ENCODE measurements around the gene IMPG1. TPM values are rescaled to one million over a fixed set of nuclear protein-coding genes. Genes with fewer than 3 reads are reported as not detected.

IMPG1 gene
- total RNA-seq, 2 experiments from 2014 or later: not detected

DNA sequence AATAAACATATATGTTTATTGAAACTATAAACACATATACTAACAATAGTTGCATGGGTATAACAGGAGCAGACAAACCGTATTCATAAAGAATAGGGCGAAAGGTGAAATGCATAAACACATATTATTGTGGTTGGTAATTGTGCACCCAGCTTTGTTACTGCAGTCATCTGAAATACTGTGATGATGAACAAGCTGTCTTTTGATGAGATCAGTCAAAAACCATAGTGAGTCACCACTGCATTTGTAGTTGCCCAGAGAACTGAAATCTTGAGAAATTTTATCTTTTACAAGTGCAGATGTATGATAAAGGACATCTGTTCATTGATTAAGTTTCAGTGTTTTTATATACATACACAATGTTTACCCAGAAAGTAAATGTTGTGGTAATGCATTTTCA lies 189.7 kb downstream of the IMPG1 start:
- Mint-ChIP-seq H3K27me3 (no peaks in the 10 kb centered on the region), H3K4me1 (no peaks in the 10 kb centered on the region), H3K9me3 (no peaks in the 10 kb centered on the region), H3K36me3 (no peaks in the 10 kb centered on the region), H3K4me3 (no peak overlapping the region), H3K27ac (no peak overlapping the region)
- DNase-seq: no peak

DNA sequence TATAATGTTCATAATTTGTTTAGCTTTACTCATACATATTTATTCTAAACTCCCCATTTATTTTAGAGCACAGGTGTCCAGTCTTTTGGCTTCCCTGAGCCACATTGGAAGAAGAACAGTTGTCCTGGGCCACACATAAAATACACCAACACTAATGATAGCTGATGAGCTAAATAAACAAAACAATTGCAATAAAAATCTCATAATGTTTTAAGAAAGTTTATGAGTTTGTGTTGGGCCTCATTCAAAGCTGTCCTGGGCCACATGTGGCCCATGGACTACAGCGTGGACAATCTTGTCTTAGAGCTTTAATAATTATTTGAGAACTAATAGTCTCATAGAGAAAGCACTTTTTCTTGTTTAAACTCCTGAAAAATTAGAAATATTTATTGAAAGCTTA lies 192.2 kb downstream of the IMPG1 start:
- no peaks in the 10 kb centered on the region for H3K4me1 Mint-ChIP-seq
- H3K4me3 Mint-ChIP-seq: no peak overlapping the region
- peaks cover 3% of the 10 kb centered on the region for H3K27me3 Mint-ChIP-seq
- H3K36me3 Mint-ChIP-seq: no peaks in the 10 kb centered on the region
- no peak for DNase-seq
- no peaks in the 10 kb centered on the region for H3K9me3 Mint-ChIP-seq
- no peak overlapping the region for H3K27ac Mint-ChIP-seq

- Mint-ChIP-seq H3K27me3 (peaks cover 3% of the 10 kb centered on the region), H3K36me3 (no peaks in the 10 kb centered on the region), H3K9me3 (no peaks in the 10 kb centered on the region), H3K4me3 (no peak overlapping the region), H3K27ac (no peak overlapping the region), H3K4me1 (no peaks in the 10 kb centered on the region)
- DNase-seq: no peak
Observed at GRCh38 chr6:75876152-75876551, 196.3 kb downstream of the IMPG1 start.

DNA sequence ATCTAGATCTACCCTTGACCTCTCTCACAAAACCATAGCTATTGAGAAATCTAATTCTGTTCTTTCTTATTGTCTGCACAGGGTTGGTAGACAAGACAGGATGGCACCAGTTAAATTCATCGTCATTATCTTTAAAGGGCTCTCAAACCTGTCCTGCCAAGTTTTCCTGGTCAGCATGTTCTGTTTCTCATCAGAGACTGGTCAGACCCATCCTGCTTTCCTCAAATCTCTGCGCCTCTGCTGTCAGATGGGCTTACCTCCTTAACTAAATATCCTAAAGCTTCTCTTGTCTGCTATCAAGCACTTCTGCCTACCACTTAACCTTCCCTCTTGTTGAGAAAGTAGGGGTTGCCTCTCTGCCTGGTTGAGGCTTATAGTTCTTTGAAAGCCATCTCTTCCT lies 198.2 kb downstream of the IMPG1 start:
- Mint-ChIP-seq H3K4me1 (no peaks in the 10 kb centered on the region), H3K36me3 (no peaks in the 10 kb centered on the region), H3K9me3 (no peaks in the 10 kb centered on the region), H3K27me3 (peaks cover 3% of the 10 kb centered on the region), H3K27ac (no peak overlapping the region), H3K4me3 (no peak overlapping the region)
- DNase-seq: no peak

All from activated naive CD8-positive, alpha-beta T cell treated with anti-CD3 and anti-CD28 coated beads for 36 hours (primary cell).